A673 (cell line): ENCODE data around the gene BIRC6. TPM values are rescaled to one million over a fixed set of nuclear protein-coding genes. Genes with fewer than 3 reads are reported as not detected.
"Not testable (repeated sequence)": the region's sequence is repeated elsewhere in the genome, so short reads cannot be mapped to it uniquely, and the experiment has no call there.

Experiments
- BruUV-seq: library from RNA; stranded (reverse); fragments of 400-500 nt; replicated peaks from 2 replicates; lab custom pipeline; 2021; lab: Mats Ljungman, UMichigan
- CTCF ChIA-PET: fragments of 300-600 bp; sonication (Branson Sonifier 250); formaldehyde crosslinking; loops from one replicate; lab custom pipeline; 2022; ENCODE audit warnings: antibody characterized with exemption; lab: Charles Lee
- POLR2A ChIA-PET: fragments of 300-600 bp; sonication (Branson Sonifier 250); formaldehyde crosslinking; loops from one replicate; lab custom pipeline; 2022; ENCODE audit warnings: antibody characterized with exemption; ENCODE audit not compliant: low non-redundant PET; lab: Charles Lee
- DNase-seq: peaks from one replicate; pipeline ENCODE4 v3.0.0-alpha.2; 2015; ENCODE audit warnings: low spot score
- H3K27ac ChIP-seq: fragments of 200-600 bp; sonication (generic); 2 replicates; pipeline ENCODE4 v1.5.1; 2016; ENCODE audit warnings: mixed run types, low read depth, mild to moderate bottlenecking, mixed read lengths, antibody characterized with exemption, low read length; ENCODE audit not compliant: poor library complexity, severe bottlenecking
- H3K27me3 ChIP-seq: fragments of 200-600 bp; sonication (generic); replicated peaks from 2 replicates; pipeline ENCODE4 v1.6.1; 2017; ENCODE audit warnings: mixed run types, low read depth, mild to moderate bottlenecking, mixed read lengths, antibody characterized with exemption, low read length; ENCODE audit not compliant: insufficient read depth, poor library complexity
- H3K36me3 ChIP-seq: fragments of 200-600 bp; sonication (generic); 2 replicates; pipeline ENCODE4 v1.6.1; 2016; ENCODE audit warnings: mixed run types, mild to moderate bottlenecking, mixed read lengths, antibody characterized with exemption, low read length; ENCODE audit not compliant: insufficient read depth, poor library complexity, severe bottlenecking
- H3K4me1 ChIP-seq: fragments of 200-600 bp; sonication (generic); 2 replicates; pipeline ENCODE4 v1.6.1; 2017; ENCODE audit warnings: mixed run types, mild to moderate bottlenecking, mixed read lengths, antibody characterized with exemption, low read length; ENCODE audit not compliant: insufficient read depth, poor library complexity, severe bottlenecking
- H3K4me3 ChIP-seq: fragments of 200-600 bp; sonication (generic); 2 replicates; pipeline ENCODE4 v1.5.1; 2016; ENCODE audit warnings: low read depth, mixed run types, mild to moderate bottlenecking, mixed read lengths, low read length; ENCODE audit not compliant: poor library complexity, severe bottlenecking
- H3K9me3 ChIP-seq: fragments of 200-600 bp; sonication (generic); 2 replicates; pipeline ENCODE4 v1.6.1; 2016; ENCODE audit warnings: mixed run types, low read depth, mild to moderate bottlenecking, mixed read lengths, antibody characterized with exemption, low read length; ENCODE audit not compliant: poor library complexity, severe bottlenecking
- CTCF ChIP-seq: fragments of 300-800, 200-600 bp; sonication (generic); conservative IDR thresholded peaks from 2 replicates; pipeline ENCODE4 v1.5.1; 2017; ENCODE audit warnings: low read depth, mild to moderate bottlenecking, antibody characterized with exemption, low read length, moderate library complexity, mixed read lengths
- EZH2 ChIP-seq: fragments of 200-600 bp; sonication (generic); IDR thresholded peaks from 2 replicates; pipeline ENCODE4 v1.6.1; 2017; ENCODE audit warnings: borderline replicate concordance, low read depth, mild to moderate bottlenecking, mixed read lengths, antibody characterized with exemption, low read length; ENCODE audit not compliant: poor library complexity, severe bottlenecking
- intact Hi-C: fragments of 100-400 bp; cut with micrococcal nuclease; formaldehyde crosslinking; loops from one replicate; pipeline ENCODE4 v1.10.0; 2022; ENCODE audit not compliant: unreplicated experiment
- total RNA-seq: library from RNA; stranded (reverse); gene quantifications from 2 replicates; pipeline ENCODE4 v1.2.3, GENCODE V29; 2021

The BIRC6 gene
- total RNA-seq, 1 experiment from 2014 or later, result 75.9 TPM

GRCh38 chr2:32342801-32343200 is 14.0 kb upstream of the BIRC6 start:
- intact Hi-C loops, result no loop called here
- no peak overlapping the region for H3K27ac ChIP-seq

GRCh38 chr2:32350797-32351196 is 6.0 kb upstream of the BIRC6 start:
- POLR2A ChIA-PET, CTCF ChIA-PET: not testable (repeated sequence)

More at GRCh38 chr2:32342801-32343200, 14.0 kb upstream of the BIRC6 start:
- ChIA-PET CTCF (no interaction called here), POLR2A (no interaction called here)
- H3K36me3 ChIP-seq, result no peaks in the 10 kb centered on the region
- peak; percentile 79 for DNase-seq
- TF ChIP-seq EZH2, result no peak
- no peak for TF ChIP-seq CTCF
- H3K4me3 ChIP-seq, result peak overlapping the region; percentile 1
- no peaks in the 10 kb centered on the region for H3K27me3 ChIP-seq
- peaks cover 7% of the 10 kb centered on the region for H3K4me1 ChIP-seq
- H3K9me3 ChIP-seq, result no peaks in the 10 kb centered on the region
- no TSS peak for BruUV-seq

GRCh38 chr2:32355976-32356680 is 695 bp upstream of the BIRC6 start:
- Histone ChIP-seq H3K27me3 (no peaks in the 10 kb centered on the region), H3K36me3 (no peaks in the 10 kb centered on the region), H3K27ac (peak overlapping the region; percentile 92), H3K9me3 (no peaks in the 10 kb centered on the region), H3K4me3 (peak overlapping the region; percentile 99), H3K4me1 (peaks cover 8% of the 10 kb centered on the region)
- BruUV-seq, result TSS peak; percentile 88
- ChIA-PET CTCF (no interaction called here), POLR2A (no interaction called here)
- intact Hi-C loops, result loop anchor here (10.0 kb wide), 1 partner anchor 351 kb away; no protein-coding TSS in a partner anchor
- TF ChIP-seq EZH2, result no peak
- TF ChIP-seq CTCF, result no peak
- DNase-seq, result peak; percentile 58

More at GRCh38 chr2:32350797-32351196, 6.0 kb upstream of the BIRC6 start:
- H3K27me3 ChIP-seq, H3K9me3 ChIP-seq, H3K4me3 ChIP-seq, H3K4me1 ChIP-seq, H3K27ac ChIP-seq, BruUV-seq, DNase-seq, H3K36me3 ChIP-seq: not testable (repeated sequence)
- intact Hi-C loops, result loop anchor here (10.0 kb wide), 1 partner anchor 346 kb away; no protein-coding TSS in a partner anchor
